Pancreas (tissue), 10 donors: ENCODE results near the gene TIMM10. TPM values are rescaled to one million over a fixed set of nuclear protein-coding genes. Genes with fewer than 3 reads are reported as not detected.
A peak's percentile ranks its signal among the peaks of the same experiment; 100 is the strongest.

ENCODE experiments used
- ATAC-seq, 4 donors: fragments of 200-7000 bp; cut with Tn5 transposase; one replicate each; pipeline versions ENCODE4 v1.8.0 to v1.9.1; 2020; ENCODE audit warnings: mild to moderate bottlenecking in 4 of 4, moderate library complexity in 4 of 4
- DNase-seq, 6 donors: peaks; one replicate each; pipeline ENCODE4 v3.0.0-alpha.2; 2020
- FAIRE-seq: peaks from 2 replicates; lab custom pipeline; 2012; peaks lifted over from hg19 to GRCh38; lab: Jason Lieb, UNC
- H3K27ac ChIP-seq, 4 donors: fragments of 200-600 bp; sonication (generic); 1 replicate in 3 of 4; 2 replicates in 1 of 4; pipeline versions ENCODE4 v1.5.0 to v1.8.0; 2020
- H3K27me3 ChIP-seq, 4 donors: fragments of 200-600 bp; one replicate each; pipeline ENCODE4 v1.8.0; 2021
- H3K36me3 ChIP-seq, 3 donors: fragments of 200-600 bp; sonication (generic) in 1 of 3; one replicate each; pipeline versions ENCODE4 v1.5.0 to v1.8.0; 2020 to 2021
- H3K4me1 ChIP-seq, 3 donors: fragments of 200-600 bp; one replicate each; pipeline ENCODE4 v1.8.0; 2021
- H3K4me3 ChIP-seq, 4 donors: fragments of 200-600 bp; sonication (generic) in 2 of 4; one replicate each; pipeline versions ENCODE4 v1.5.0 to v1.8.0; 2020 to 2021
- H3K9me3 ChIP-seq, 4 donors: fragments of 200-600 bp; one replicate each; pipeline ENCODE4 v1.8.0; 2021
- WGBS, 2 donors: extraction: QIAGEN DNeasy Blood & Tissue Kit; methylation state at CpG; one replicate each; pipeline ENCODE4 v1.1.7; 2013; 5-methylcytosine and 5-hydroxymethylcytosine counted together
- intact Hi-C, 3 donors: fragments of 100-400 bp; cut with DNase I; formaldehyde crosslinking; loops; one replicate each; pipeline versions ENCODE4 v1.11.1 to v1.14.2; 2022
- polyA plus RNA-seq, 2 donors: library from polyadenylated mRNA; stranded (reverse); fragments of 200-250 nt; gene quantifications; one replicate each; pipeline ENCODE4 v1.2.3, GENCODE V29; 2013
- total RNA-seq, 6 donors: library from RNA; stranded (reverse); fragmentation: NEBNext Ultra II Directional in 4 of 6; extraction: Animal tissue kit (Norgen Biotek cat#: 25700) in 4 of 6; gene quantifications; one replicate each; pipeline versions ENCODE4 v1.2.1 to v1.2.4, GENCODE V29; 2021 to 2023
- TF ChIP-seq, protein P1 (sequence below), 4 donors: fragments of 200-600 bp; sonication (generic) in 3 of 4; IDR thresholded peaks; one replicate each; pipeline versions ENCODE4 v1.5.0 to v1.8.0; 2021; ENCODE audit warnings: antibody characterized with exemption in 4 of 4
- donor health status: healthy with polysubstance abuse.
- donor health status: DM: no; HTN: no; CAD: no; lungs with moderate emphysema.
- donor health status: DM: no; HTN: no; CAD: no.
- donor health status: control.
- donor health status: control.
- donor health status: Bipolar disorder and iron deficiency.
- donor health status: DM: yes; HTN: yes; CAD: no.
- donor health status: DM: no; HTN: no; CAD: no.
- donor health status: DM: no; HTN: no; CAD: no.
- donor health status: DM: yes; HTN: yes; CAD: no.

The TIMM10 gene
- total and polyA plus RNA-seq, 8 donors = 12.2 to 32.6 (median 21.7) TPM

DNA sequence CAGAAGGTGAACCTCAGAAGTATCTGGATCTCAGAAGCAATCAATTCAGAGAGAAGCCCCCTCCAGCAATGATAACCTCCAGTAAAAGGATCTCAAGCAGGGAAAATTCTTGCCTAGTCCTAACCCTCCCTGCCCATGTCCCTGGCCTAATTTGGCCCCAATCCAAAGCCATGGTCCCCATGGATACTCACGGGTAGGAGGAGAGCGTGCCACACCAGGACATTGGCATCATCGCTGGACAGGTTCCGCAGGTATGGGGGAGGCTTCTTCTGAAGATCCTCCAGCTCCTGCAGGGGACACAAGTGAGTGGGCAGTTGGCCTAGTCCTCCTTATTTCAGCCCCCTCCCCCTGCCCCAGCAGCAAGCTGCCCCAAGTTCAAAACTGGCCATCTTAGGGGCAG is 29.6 kb upstream of the TIMM10 start:
- Histone ChIP-seq H3K9me3 (no peaks in the 10 kb centered on the region), H3K4me3 (no peak overlapping the region), H3K36me3 (no peaks in the 10 kb centered on the region), H3K27ac (no peak overlapping the region), H3K4me1 (no peaks in the 10 kb centered on the region), H3K27me3 (no peaks in the 10 kb centered on the region)
- TF ChIP-seq, protein P1, sequence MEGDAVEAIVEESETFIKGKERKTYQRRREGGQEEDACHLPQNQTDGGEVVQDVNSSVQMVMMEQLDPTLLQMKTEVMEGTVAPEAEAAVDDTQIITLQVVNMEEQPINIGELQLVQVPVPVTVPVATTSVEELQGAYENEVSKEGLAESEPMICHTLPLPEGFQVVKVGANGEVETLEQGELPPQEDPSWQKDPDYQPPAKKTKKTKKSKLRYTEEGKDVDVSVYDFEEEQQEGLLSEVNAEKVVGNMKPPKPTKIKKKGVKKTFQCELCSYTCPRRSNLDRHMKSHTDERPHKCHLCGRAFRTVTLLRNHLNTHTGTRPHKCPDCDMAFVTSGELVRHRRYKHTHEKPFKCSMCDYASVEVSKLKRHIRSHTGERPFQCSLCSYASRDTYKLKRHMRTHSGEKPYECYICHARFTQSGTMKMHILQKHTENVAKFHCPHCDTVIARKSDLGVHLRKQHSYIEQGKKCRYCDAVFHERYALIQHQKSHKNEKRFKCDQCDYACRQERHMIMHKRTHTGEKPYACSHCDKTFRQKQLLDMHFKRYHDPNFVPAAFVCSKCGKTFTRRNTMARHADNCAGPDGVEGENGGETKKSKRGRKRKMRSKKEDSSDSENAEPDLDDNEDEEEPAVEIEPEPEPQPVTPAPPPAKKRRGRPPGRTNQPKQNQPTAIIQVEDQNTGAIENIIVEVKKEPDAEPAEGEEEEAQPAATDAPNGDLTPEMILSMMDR (IDR thresholded peaks at IDR 0.05) = no peak
- DNase-seq (no peak), FAIRE-seq (no peak), ATAC-seq (no peak)
- intact Hi-C loops = loop anchor here in 1 of 3 donors (10.0 kb wide), 1 partner anchor 85 kb away; the partner anchor contains the start of gene YPEL4
- WGBS, 2 donors = 78% methylated on average over 4 of the region's 4 CpGs

DNA sequence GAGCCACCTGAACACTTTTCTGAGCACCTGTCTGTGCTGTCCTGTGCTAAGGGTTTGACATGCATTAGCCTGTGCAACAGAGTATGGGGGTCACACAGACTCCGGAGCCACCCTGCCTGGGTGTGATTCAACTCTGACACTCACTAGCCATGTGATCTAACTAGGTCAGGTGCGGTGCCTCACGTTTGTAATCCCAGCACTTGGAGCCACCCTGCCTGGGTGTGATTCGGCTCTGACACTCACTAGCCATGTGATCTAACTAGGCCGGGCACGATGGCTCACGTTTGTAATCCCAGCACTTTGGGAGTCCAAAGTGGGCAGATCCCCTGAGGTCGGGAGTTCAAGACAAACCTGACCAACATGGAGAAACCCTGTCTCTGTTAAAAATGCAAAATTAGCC is 25.5 kb upstream of the TIMM10 start:
- no peak overlapping the region for H3K4me3 ChIP-seq
- intact Hi-C loops = no loop called here
- no peaks in the 10 kb centered on the region for H3K27me3 ChIP-seq
- peaks cover 0 to 11% (median 0%) of the 10 kb centered on the region in 3 donors for H3K36me3 ChIP-seq
- ATAC-seq = no peak
- H3K4me1 ChIP-seq = peaks cover 0 to 11% (median 11%) of the 10 kb centered on the region in 3 donors
- no peak for FAIRE-seq
- DNase-seq = no peak
- no peak overlapping the region for H3K27ac ChIP-seq
- no peaks in the 10 kb centered on the region for H3K9me3 ChIP-seq
- 83 to 84% methylated on average over 8 of the region's 8 CpGs for WGBS, 2 donors
- TF ChIP-seq, protein P1 (IDR thresholded peaks at IDR 0.05) = no peak

DNA sequence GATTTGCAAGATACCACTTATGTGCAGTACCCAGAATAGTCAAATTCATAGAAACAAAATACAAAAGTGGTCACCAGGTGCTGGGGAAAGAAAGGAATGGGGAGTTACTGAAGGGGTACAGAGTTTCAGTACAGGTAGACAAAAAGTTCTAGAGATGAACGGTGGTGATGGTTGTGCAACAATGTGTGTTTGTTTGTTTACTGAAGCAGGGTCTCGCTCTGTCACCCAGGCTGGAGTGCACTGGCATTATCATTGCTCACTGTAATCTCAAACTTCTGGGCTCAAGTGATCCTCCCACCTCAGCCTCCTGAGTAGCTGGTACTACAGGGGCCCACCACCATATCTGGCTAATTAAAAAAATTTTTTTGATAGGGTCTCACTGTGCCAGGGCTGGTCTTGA is 24.8 kb upstream of the TIMM10 start:
- H3K4me1 ChIP-seq = peaks cover 0 to 11% (median 11%) of the 10 kb centered on the region in 3 donors
- DNase-seq (no peak), FAIRE-seq (no peak), ATAC-seq (no peak)
- H3K4me3 ChIP-seq = no peak overlapping the region
- no peaks in the 10 kb centered on the region for H3K9me3 ChIP-seq
- H3K36me3 ChIP-seq = peaks cover 0 to 11% (median 0%) of the 10 kb centered on the region in 3 donors
- intact Hi-C loops = no loop called here
- no peak overlapping the region for H3K27ac ChIP-seq
- 90 to 95% methylated on average over 2 of the region's 2 CpGs for WGBS, 2 donors
- TF ChIP-seq, protein P1 (IDR thresholded peaks at IDR 0.05) = no peak
- no peaks in the 10 kb centered on the region for H3K27me3 ChIP-seq

DNA sequence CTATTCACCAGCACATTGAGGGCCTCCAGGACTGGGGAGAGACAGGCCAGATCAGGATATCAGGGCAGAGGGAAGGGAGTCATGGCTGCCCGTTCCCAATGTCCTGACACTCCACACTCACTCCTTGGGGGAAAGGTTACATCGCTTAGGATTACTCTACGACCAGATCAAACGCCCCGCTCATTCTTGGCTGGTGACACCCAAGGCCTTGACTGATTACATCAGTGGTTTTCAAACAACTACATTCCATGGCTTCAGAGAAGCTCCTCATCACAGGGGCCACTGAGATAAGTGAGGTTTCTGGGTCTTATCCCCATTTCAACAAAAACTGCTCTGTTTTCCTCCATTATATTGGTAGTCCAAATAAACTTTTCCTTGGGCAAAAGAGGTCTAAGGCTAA is 21.9 kb upstream of the TIMM10 start:
- TF ChIP-seq, protein P1 (IDR thresholded peaks at IDR 0.05) = no peak
- H3K36me3 ChIP-seq = peaks cover 0 to 11% (median 0%) of the 10 kb centered on the region in 3 donors
- H3K4me3 ChIP-seq = no peak overlapping the region
- no peaks in the 10 kb centered on the region for H3K9me3 ChIP-seq
- H3K27ac ChIP-seq = peak overlapping the region; percentile 26 to 64 (median 60)
- H3K4me1 ChIP-seq = peaks cover 0 to 11% (median 11%) of the 10 kb centered on the region in 3 donors
- intact Hi-C loops = no loop called here
- DNase-seq = no peak
- peak; percentile 35 to 63 (median 56) for ATAC-seq
- WGBS, 2 donors = 41 to 50% methylated on average over 5 of the region's 5 CpGs
- no peak for FAIRE-seq
- no peaks in the 10 kb centered on the region for H3K27me3 ChIP-seq

DNA sequence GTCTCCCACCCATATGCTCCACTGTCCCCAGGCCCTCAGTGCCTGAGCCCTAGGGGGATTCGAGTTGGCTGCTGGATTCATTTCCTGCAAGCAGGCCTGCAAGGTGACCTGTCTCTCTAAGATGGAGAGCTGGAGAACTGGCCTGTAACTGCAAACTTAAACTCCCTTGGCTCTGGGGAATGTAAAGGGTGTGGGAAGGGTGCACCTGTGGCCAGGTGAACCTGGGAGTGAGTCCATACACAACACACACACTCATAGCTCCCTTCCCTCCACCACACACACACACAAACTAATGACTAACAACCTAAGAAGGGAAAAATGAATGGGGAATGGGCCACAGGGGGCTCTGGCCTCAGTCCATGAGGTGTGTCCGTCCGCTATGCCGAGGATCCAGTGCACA is 21.4 kb upstream of the TIMM10 start:
- DNase-seq (peak in 4 of 6 donors; percentile 69 to 82 (median 70)), FAIRE-seq (no peak), ATAC-seq (peak; percentile 94 to 96 (median 96))
- TF ChIP-seq, protein P1 (IDR thresholded peaks at IDR 0.05) = no peak
- peak overlapping the region; percentile 26 to 64 (median 60) for H3K27ac ChIP-seq
- no peaks in the 10 kb centered on the region for H3K9me3 ChIP-seq
- H3K36me3 ChIP-seq = peaks cover 0 to 11% (median 0%) of the 10 kb centered on the region in 3 donors
- H3K4me3 ChIP-seq = no peak overlapping the region
- no peaks in the 10 kb centered on the region for H3K27me3 ChIP-seq
- H3K4me1 ChIP-seq = peaks cover 0 to 11% (median 11%) of the 10 kb centered on the region in 3 donors
- intact Hi-C loops = no loop called here
- 36 to 50% methylated on average over 4 of the region's 4 CpGs for WGBS, 2 donors
